ENCODE measurements around the gene CD19. TPM values are rescaled to one million over a fixed set of nuclear protein-coding genes. Genes with fewer than 3 reads are reported as not detected.
A peak's percentile ranks its signal among the peaks of the same experiment; 100 is the strongest.

Gene CD19
- total and polyA plus RNA-seq, 2 of the 8 experiments (the other 6 are each of a cell fraction or from before 2014, with no cell fraction given), result 0.57 to 0.65 TPM

- TF ChIP-seq YY1 (IDR thresholded peaks at IDR 0.05; ENCODE audit: low read depth, low read length) (peak; percentile 84), EZH2 (IDR thresholded peaks at IDR 0.05; ENCODE audit: low read depth, low read length, severe bottlenecking) (no peak), CHD7 (IDR thresholded peaks at IDR 0.05; ENCODE audit: insufficient replicate concordance, low read length) (no peak), JUN (IDR thresholded peaks at IDR 0.05; ENCODE audit: low read depth, low read length) (no peak), CTCF (IDR thresholded peaks at IDR 0.05; ENCODE audit: control extremely low read depth in 1 of 3, insufficient read depth in 1 of 3, low read depth in 1 of 3, low read length in 3 of 3) (no peak), MAX (IDR thresholded peaks at IDR 0.05) (peak; percentile 41; the same call in 1 of the 2 replicates), TCF12 (IDR thresholded peaks at IDR 0.05; ENCODE audit: low read depth, low read length) (no peak)
Observed at GRCh38 chr16:28950648-28951409, 19.1 kb downstream of the CD19 start, which contains the start of gene NFATC2IP (continued).

All from H1 (cell line).